Endothelial cell of umbilical vein (primary cell): ENCODE results near the gene ATXN7L2.

Experiments used
- EZH2 ChIP-seq: IDR thresholded peaks from 2 replicates; pipeline ENCODE4 v1.6.1; 2012; ENCODE audit warnings: borderline replicate concordance, low read depth, mild to moderate bottlenecking, moderate library complexity, low read length, inconsistent platforms; ENCODE audit not compliant: severe bottlenecking
- JUN ChIP-seq: IDR thresholded peaks from 2 replicates; pipeline ENCODE4 v1.6.1; 2011; ENCODE audit warnings: borderline replicate concordance, low read depth; ENCODE audit not compliant: insufficient read length, insufficient read depth
- MAX ChIP-seq: IDR thresholded peaks from 2 replicates; pipeline ENCODE4 v1.6.1; 2011; ENCODE audit not compliant: insufficient read depth, insufficient read length
- POLR2A ChIP-seq: IDR thresholded peaks from 2 replicates; pipeline ENCODE4 v1.6.1; 2012; ENCODE audit warnings: low read depth, mild to moderate bottlenecking, control low read depth, low read length
- POLR2AphosphoS5 ChIP-seq: IDR thresholded peaks from 2 replicates; pipeline ENCODE4 v1.6.1; 2012; ENCODE audit warnings: low read depth, mild to moderate bottlenecking, control low read depth, low read length, moderate library complexity; ENCODE audit not compliant: insufficient read depth
- TF ChIP-seq, protein P1 (sequence below), 2 donors: IDR thresholded peaks; 1 replicate in 1 of 2; 2 replicates in 1 of 2; pipeline ENCODE4 v1.5.1; 2011; ENCODE audit warnings: low read length in 2 of 2, mild to moderate bottlenecking in 2 of 2, moderate library complexity in 2 of 2, control low read depth in 1 of 2, inconsistent platforms in 1 of 2, low read depth in 1 of 2; ENCODE audit not compliant: insufficient read depth in 1 of 2; ENCODE audit errors: extremely low read depth in 1 of 2

DNA sequence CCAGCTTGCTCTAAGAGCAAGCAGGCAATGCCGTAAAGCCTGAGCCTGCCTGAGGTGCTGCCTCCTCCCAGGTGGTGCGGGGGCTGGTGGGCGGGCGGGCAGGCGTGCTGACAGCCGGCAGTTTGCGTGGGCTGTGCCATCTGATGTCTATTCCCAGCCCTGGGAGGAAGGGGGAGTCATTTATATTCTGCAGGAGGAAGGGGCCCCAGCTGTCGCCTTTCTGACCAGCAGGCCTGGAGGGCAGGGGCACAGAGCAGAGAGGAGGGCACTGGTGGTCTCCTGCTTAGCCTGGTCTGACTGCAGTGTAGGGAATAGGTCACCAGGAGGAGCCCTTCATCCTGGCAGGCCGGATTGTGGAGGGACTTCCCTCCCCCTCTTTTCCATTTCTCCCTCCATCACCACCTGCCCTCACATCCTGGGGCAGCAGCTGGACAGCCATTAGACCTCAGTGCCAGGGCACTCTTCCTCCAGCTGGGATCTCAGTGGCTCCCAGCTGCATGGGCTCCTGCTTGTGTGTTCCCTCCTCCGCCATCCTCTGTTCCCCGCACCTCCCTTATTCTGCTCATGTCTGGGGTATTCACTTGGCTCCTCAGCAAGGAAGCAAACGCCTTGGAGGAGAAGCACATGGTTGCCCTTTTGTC is 14.6 kb downstream of the ATXN7L2 start:
- TF ChIP-seq, protein P1, sequence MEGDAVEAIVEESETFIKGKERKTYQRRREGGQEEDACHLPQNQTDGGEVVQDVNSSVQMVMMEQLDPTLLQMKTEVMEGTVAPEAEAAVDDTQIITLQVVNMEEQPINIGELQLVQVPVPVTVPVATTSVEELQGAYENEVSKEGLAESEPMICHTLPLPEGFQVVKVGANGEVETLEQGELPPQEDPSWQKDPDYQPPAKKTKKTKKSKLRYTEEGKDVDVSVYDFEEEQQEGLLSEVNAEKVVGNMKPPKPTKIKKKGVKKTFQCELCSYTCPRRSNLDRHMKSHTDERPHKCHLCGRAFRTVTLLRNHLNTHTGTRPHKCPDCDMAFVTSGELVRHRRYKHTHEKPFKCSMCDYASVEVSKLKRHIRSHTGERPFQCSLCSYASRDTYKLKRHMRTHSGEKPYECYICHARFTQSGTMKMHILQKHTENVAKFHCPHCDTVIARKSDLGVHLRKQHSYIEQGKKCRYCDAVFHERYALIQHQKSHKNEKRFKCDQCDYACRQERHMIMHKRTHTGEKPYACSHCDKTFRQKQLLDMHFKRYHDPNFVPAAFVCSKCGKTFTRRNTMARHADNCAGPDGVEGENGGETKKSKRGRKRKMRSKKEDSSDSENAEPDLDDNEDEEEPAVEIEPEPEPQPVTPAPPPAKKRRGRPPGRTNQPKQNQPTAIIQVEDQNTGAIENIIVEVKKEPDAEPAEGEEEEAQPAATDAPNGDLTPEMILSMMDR (IDR thresholded peaks at IDR 0.05; ENCODE audit: extremely low read depth in 1 of 2, insufficient read depth in 1 of 2, low read depth in 1 of 2, low read length in 2 of 2) = peak; percentile 44 to 73
- TF ChIP-seq EZH2 (no peak), POLR2A (no peak), POLR2AphosphoS5 (no peak), MAX (no peak), JUN (no peak)
